K562 (cell line): ENCODE results near the gene ZNRF3. TPM values are rescaled to one million over a fixed set of nuclear protein-coding genes. Genes with fewer than 3 reads are reported as not detected.

Experiments
- BRD9 ChIP-seq: fragments of 450-650 bp; IDR thresholded peaks from 2 replicates; pipeline ENCODE4 v1.6.1; 2018; ENCODE audit warnings: low read depth; ENCODE audit not compliant: partially characterized antibody
- CREBBP ChIP-seq: IDR thresholded peaks from one replicate; pipeline ENCODE4 v1.6.1; 2012; ENCODE audit warnings: low read depth, mild to moderate bottlenecking, control low read depth, inconsistent platforms, low read length
- EHMT2 ChIP-seq: fragments of 450-650 bp; IDR thresholded peaks from 2 replicates; pipeline ENCODE4 v1.6.1; 2018; ENCODE audit warnings: antibody characterized with exemption
- HMGN3 ChIP-seq: IDR thresholded peaks from 2 replicates; pipeline ENCODE4 v1.6.1; 2011; ENCODE audit warnings: borderline replicate concordance, low read depth, mild to moderate bottlenecking, mixed read lengths, low read length; ENCODE audit not compliant: insufficient read length; ENCODE audit errors: extremely low read depth
- KLF1 ChIP-seq: fragments of 450-650 bp; IDR thresholded peaks from 2 replicates; pipeline ENCODE4 v1.6.1; 2016; ENCODE audit warnings: missing genetic modification characterization, missing compliant biosample characterization
- PCBP1 ChIP-seq: fragments of 200-400 bp; formaldehyde crosslinking; IDR thresholded peaks from 2 replicates; pipeline ENCODE4 v1.6.1; 2018; ENCODE audit warnings: mild to moderate bottlenecking, low read depth, low read length; ENCODE audit not compliant: poor library complexity, severe bottlenecking
- POLR2H ChIP-seq: IDR thresholded peaks from 2 replicates; pipeline ENCODE4 v1.6.1; 2016; ENCODE audit warnings: missing genetic modification characterization, low read depth, mild to moderate bottlenecking, control low read depth, missing compliant biosample characterization, moderate library complexity
- ZNF134 ChIP-seq: fragments of 250-450 bp; sonication (Bioruptor Pico); conservative IDR thresholded peaks from 2 replicates; pipeline ENCODE4 v1.4.0; 2020
- ZNF584 ChIP-seq: fragments of 200-800 bp; sonication (Bioruptor generic); IDR thresholded peaks from 2 replicates; pipeline ENCODE4 v1.6.1; 2016; ENCODE audit warnings: low read depth, mild to moderate bottlenecking, missing genetic modification characterization, missing compliant biosample characterization
- polyA plus RNA-seq, 8 experiments: library from polyadenylated mRNA; depleted of rRNA in 4 of 8; stranded (reverse) in 5 of 8; unstranded in 3 of 8; fragments of >200 nt; fragmentation: Nextera tagmentation in 2 of 8; fragmentation: Illumina TruSeq in 1 of 8; extraction: Ambion mirVana in 2 of 8; extraction: Trizol in 1 of 8; gene quantifications; 2 replicates each; pipeline versions ENCODE4 v1.2.1 to v1.2.3, GENCODE V29; 2011 to 2014; ENCODE audit warnings: inconsistent platforms in 1 of 8, missing spikeins in 1 of 8
- total RNA-seq, 7 experiments: library from RNA; depleted of rRNA in 6 of 7; stranded (reverse); fragments of >200 nt in 6 of 7; fragmentation: Illumina TruSeq in 2 of 7; extraction: Trizol in 2 of 7; gene quantifications; 2 replicates each; pipeline versions ENCODE4 v1.2.1 to v1.2.3, GENCODE V29; 2011 to 2021; ENCODE audit warnings: low replicate concordance in 1 of 7
- TF ChIP-seq, protein P1 (sequence below): sonication (generic); formaldehyde crosslinking; IDR thresholded peaks from 2 replicates; pipeline ENCODE4 v1.4.0; 2020; ENCODE audit warnings: mild to moderate bottlenecking, missing genetic modification reagents
- TF ChIP-seq, protein P2 (sequence below): fragments of 200-800 bp; sonication (Bioruptor generic); IDR thresholded peaks from 2 replicates; pipeline ENCODE4 v1.6.1; 2017; ENCODE audit warnings: missing genetic modification characterization, missing compliant biosample characterization
- TF ChIP-seq, protein P3 (sequence below): fragments of 250-450 bp; sonication (Bioruptor Pico); IDR thresholded peaks from 2 replicates; pipeline ENCODE4 v1.8.0; 2022; ENCODE audit warnings: moderate library complexity, mild to moderate bottlenecking, inconsistent platforms
- TF ChIP-seq, protein P4 (sequence below): fragments of 450-650 bp; conservative IDR thresholded peaks from 2 replicates; pipeline ENCODE4 v1.6.1; 2016; ENCODE audit warnings: missing genetic modification characterization, low read depth, mild to moderate bottlenecking, control low read depth, missing compliant biosample characterization
- TF ChIP-seq, protein P5 (sequence below): fragments of 250-450 bp; sonication (Bioruptor Pico); IDR thresholded peaks from 2 replicates; pipeline ENCODE4 v1.5.0; 2021; ENCODE audit warnings: mild to moderate bottlenecking, moderate library complexity
- TF ChIP-seq, protein P6 (sequence below), 2 experiments: fragments of 450-650 bp in 1 of 2; sonication (generic) in 1 of 2; formaldehyde crosslinking; conservative IDR thresholded peaks; 2 replicates each; pipeline versions ENCODE4 v1.4.0 to v1.8.1; 2020 to 2022; ENCODE audit warnings: mild to moderate bottlenecking in 1 of 2, missing genetic modification reagents in 1 of 2

Gene ZNRF3
- total and polyA plus RNA-seq, 9 of the 15 experiments (the other 6 are each of a cell fraction or from before 2014, with no cell fraction given) = 0.41 to 5.9 (median 1.7) TPM

DNA sequence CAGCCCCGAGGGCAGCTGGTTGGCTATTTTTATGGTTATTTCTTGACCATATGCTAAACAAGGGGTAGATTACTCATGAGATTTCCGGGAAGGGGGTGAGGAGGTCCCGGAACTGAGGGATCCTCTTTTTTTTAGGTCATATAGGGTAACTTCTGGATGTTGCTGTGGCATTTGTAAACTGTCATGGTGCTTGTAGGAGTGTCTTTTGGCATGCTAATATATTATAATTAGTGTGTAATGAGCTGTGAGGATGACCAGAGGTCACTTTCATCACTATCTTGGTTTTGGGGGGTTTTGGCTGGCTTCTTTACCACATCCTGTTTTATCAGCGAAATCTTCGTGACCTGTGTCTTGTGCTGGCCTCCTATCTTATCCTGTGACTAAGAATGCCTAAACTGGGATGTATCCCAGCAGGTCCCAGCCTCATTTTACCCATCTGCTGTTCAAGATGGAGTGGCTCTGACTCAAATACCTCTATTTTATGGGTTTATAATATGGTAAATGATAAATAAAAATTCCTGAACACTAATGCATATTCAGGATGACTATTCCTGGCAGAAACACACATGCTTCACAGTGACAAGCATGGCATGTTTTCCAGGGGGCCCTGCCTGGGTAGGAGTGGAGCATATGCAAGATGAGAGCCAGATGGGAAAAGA is 200.7 kb downstream of the ZNRF3 start (continued):
- TF ChIP-seq, protein P1, sequence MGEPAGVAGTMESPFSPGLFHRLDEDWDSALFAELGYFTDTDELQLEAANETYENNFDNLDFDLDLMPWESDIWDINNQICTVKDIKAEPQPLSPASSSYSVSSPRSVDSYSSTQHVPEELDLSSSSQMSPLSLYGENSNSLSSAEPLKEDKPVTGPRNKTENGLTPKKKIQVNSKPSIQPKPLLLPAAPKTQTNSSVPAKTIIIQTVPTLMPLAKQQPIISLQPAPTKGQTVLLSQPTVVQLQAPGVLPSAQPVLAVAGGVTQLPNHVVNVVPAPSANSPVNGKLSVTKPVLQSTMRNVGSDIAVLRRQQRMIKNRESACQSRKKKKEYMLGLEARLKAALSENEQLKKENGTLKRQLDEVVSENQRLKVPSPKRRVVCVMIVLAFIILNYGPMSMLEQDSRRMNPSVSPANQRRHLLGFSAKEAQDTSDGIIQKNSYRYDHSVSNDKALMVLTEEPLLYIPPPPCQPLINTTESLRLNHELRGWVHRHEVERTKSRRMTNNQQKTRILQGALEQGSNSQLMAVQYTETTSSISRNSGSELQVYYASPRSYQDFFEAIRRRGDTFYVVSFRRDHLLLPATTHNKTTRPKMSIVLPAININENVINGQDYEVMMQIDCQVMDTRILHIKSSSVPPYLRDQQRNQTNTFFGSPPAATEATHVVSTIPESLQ = no peak
- TF ChIP-seq ZNF134 (CRISPR knock-in tag) = peak; percentile 68
- TF ChIP-seq KLF1 (tag) = no peak
- TF ChIP-seq, protein P2, sequence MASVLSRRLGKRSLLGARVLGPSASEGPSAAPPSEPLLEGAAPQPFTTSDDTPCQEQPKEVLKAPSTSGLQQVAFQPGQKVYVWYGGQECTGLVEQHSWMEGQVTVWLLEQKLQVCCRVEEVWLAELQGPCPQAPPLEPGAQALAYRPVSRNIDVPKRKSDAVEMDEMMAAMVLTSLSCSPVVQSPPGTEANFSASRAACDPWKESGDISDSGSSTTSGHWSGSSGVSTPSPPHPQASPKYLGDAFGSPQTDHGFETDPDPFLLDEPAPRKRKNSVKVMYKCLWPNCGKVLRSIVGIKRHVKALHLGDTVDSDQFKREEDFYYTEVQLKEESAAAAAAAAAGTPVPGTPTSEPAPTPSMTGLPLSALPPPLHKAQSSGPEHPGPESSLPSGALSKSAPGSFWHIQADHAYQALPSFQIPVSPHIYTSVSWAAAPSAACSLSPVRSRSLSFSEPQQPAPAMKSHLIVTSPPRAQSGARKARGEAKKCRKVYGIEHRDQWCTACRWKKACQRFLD (CRISPR knock-in tag) = peak; percentile 80
- TF ChIP-seq CREBBP = no peak
- TF ChIP-seq HMGN3 = no peak
- TF ChIP-seq ZNF584 (CRISPR knock-in tag) = peak; percentile 26; the same call in 1 of the 2 replicates
- TF ChIP-seq EHMT2 = no peak
- TF ChIP-seq, protein P3, sequence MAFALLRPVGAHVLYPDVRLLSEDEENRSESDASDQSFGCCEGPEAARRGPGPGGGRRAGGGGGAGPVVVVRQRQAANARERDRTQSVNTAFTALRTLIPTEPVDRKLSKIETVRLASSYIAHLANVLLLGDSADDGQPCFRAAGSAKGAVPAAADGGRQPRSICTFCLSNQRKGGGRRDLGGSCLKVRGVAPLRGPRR (CRISPR knock-in tag) = no peak
- TF ChIP-seq POLR2H (tag) = no peak
- TF ChIP-seq BRD9 = no peak
- TF ChIP-seq, protein P4, sequence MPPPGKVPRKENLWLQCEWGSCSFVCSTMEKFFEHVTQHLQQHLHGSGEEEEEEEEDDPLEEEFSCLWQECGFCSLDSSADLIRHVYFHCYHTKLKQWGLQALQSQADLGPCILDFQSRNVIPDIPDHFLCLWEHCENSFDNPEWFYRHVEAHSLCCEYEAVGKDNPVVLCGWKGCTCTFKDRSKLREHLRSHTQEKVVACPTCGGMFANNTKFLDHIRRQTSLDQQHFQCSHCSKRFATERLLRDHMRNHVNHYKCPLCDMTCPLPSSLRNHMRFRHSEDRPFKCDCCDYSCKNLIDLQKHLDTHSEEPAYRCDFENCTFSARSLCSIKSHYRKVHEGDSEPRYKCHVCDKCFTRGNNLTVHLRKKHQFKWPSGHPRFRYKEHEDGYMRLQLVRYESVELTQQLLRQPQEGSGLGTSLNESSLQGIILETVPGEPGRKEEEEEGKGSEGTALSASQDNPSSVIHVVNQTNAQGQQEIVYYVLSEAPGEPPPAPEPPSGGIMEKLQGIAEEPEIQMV (tag) = no peak
- TF ChIP-seq, protein P5, sequence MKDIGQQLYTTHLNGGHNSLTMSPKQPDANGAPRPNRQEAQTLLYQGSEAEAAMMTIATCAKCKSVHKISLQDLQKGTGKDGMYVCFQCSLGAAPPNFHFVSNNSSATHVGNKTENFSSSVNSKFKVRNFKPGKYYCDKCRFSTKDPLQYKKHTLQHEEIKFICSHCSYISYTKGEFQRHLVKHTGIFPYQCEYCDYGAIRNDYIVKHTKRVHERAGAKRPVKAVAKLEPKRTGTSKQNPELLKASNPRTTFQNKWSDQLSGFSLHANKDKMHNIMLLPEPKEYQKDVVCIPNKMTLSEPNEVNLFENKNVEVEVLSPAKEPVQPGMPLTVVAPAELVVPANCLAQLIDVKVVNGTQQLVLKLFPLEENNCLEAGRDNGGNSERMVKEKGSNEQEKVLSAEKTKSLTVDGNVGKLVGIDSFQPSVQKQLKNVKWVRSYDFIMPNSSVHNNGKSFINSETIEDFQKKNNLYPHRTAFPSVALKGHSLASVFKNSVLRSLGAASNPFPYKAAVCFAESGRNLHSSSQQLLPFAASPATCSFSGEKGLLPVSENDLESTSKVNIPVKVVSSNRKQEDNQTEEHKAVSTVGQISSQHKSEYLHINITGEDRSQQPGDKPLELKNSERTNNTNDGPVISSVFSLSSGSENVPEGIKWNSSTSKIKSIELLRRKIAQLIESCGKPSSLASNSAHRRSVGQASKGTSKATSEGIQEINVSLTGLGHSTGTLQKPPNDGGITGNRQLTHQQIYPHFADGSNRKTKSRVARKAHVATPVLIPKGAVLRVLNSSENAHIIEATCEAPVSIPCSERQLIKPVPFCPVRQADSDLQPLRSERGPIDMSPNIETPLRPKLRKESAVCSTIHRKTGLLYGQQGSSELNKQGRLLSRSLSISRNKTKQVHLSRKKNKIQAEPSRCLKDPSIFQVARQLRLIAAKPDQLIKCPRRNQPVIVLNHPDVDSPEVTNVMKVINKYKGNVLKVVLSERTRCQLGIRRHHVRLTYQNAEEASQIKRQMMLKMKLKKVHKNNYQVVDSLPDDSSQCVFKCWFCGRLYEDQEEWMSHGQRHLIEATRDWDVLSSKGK (CRISPR knock-in tag) = no peak
- TF ChIP-seq PCBP1 = no peak
- TF ChIP-seq, protein P6, sequence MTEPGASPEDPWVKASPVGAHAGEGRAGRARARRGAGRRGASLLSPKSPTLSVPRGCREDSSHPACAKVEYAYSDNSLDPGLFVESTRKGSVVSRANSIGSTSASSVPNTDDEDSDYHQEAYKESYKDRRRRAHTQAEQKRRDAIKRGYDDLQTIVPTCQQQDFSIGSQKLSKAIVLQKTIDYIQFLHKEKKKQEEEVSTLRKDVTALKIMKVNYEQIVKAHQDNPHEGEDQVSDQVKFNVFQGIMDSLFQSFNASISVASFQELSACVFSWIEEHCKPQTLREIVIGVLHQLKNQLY (CRISPR knock-in tag; conservative IDR thresholded peaks at IDR 0.05) = no peak
